Nephron progenitor cell (in vitro differentiated cells): ENCODE results near the gene PHF2.

Source experiments
- DNase-seq: peaks from one replicate; pipeline ENCODE4 v3.0.0; 2021
- H3K27ac Mint-ChIP-seq: 2 replicates; pipeline ENCODE4 v1.8.0; 2021; ENCODE audit warnings: mild to moderate bottlenecking, moderate library complexity, mixed read lengths
- H3K27me3 Mint-ChIP-seq: 2 replicates; pipeline ENCODE4 v1.8.0; 2021; ENCODE audit warnings: mild to moderate bottlenecking, low read depth, mixed read lengths; ENCODE audit not compliant: poor library complexity
- H3K36me3 Mint-ChIP-seq: 2 replicates; pipeline ENCODE4 v1.8.0; 2021; ENCODE audit warnings: low read depth, mixed read lengths
- H3K4me1 Mint-ChIP-seq: 2 replicates; pipeline ENCODE4 v1.8.0; 2021; ENCODE audit warnings: mixed read lengths
- H3K4me3 Mint-ChIP-seq: 2 replicates; pipeline ENCODE4 v1.8.0; 2021; ENCODE audit warnings: mild to moderate bottlenecking, moderate library complexity, mixed read lengths
- H3K9me3 Mint-ChIP-seq: 2 replicates; pipeline ENCODE4 v1.8.0; 2021; ENCODE audit warnings: mild to moderate bottlenecking, moderate library complexity, mixed read lengths
- TF ChIP-seq, protein P1 (sequence below): fragments of 200-600 bp; sonication (generic); IDR thresholded peaks from 2 replicates; pipeline ENCODE4 v1.5.0; 2021; ENCODE audit warnings: antibody characterized with exemption

Gene PHF2

DNA sequence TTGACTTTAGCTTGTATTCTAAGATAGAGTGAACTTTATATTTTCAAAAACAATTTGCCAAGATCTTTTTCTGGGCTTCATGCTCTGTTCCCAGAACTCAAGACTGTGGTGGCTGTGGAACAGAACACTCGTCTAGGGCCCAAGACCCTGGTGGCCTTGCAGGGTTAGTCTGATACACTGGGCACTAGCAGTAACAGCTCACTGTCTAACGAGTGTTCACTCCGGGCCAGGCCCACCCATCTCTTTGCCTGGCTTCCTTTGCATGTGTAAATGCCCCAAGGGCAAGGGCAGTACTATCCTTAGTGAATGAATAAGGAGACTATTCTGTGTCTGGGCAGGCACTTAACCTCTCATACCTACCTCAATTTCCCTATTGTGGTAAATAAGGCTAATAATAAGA, 47.4 kb downstream of the PHF2 start:
- Mint-ChIP-seq H3K27ac (no peak overlapping the region), H3K4me3 (no peak overlapping the region), H3K36me3 (peaks cover 22% of the 10 kb centered on the region), H3K9me3 (peaks cover 28% of the 10 kb centered on the region), H3K4me1 (no peaks in the 10 kb centered on the region), H3K27me3 (no peaks in the 10 kb centered on the region)
- TF ChIP-seq, protein P1, sequence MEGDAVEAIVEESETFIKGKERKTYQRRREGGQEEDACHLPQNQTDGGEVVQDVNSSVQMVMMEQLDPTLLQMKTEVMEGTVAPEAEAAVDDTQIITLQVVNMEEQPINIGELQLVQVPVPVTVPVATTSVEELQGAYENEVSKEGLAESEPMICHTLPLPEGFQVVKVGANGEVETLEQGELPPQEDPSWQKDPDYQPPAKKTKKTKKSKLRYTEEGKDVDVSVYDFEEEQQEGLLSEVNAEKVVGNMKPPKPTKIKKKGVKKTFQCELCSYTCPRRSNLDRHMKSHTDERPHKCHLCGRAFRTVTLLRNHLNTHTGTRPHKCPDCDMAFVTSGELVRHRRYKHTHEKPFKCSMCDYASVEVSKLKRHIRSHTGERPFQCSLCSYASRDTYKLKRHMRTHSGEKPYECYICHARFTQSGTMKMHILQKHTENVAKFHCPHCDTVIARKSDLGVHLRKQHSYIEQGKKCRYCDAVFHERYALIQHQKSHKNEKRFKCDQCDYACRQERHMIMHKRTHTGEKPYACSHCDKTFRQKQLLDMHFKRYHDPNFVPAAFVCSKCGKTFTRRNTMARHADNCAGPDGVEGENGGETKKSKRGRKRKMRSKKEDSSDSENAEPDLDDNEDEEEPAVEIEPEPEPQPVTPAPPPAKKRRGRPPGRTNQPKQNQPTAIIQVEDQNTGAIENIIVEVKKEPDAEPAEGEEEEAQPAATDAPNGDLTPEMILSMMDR, result no peak
- no peak for DNase-seq

DNA sequence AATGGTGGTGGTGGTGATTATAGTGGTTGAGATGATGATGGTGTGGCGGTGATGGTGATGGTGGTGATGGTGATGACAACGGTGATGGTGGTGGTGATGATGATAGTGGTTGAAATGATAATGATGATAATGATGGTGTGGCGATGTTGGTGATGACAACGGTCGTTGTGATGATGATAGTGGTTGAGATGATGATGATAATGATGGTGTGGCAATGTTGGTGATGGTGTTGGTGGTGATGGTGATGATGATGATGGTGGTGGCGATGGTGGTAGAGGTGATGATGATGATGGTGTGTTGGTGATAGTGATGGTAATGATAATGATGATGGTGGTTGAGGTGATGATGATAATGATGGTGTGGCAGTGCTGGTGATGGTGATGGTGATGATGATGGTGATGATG, 48.0 kb downstream of the PHF2 start:
- H3K27ac Mint-ChIP-seq, result no peak overlapping the region
- TF ChIP-seq, protein P1, result no peak
- no peak for DNase-seq
- peaks cover 31% of the 10 kb centered on the region for H3K9me3 Mint-ChIP-seq
- H3K4me3 Mint-ChIP-seq, result no peak overlapping the region
- H3K27me3 Mint-ChIP-seq, result no peaks in the 10 kb centered on the region
- H3K4me1 Mint-ChIP-seq, result no peaks in the 10 kb centered on the region
- peaks cover 22% of the 10 kb centered on the region for H3K36me3 Mint-ChIP-seq

DNA sequence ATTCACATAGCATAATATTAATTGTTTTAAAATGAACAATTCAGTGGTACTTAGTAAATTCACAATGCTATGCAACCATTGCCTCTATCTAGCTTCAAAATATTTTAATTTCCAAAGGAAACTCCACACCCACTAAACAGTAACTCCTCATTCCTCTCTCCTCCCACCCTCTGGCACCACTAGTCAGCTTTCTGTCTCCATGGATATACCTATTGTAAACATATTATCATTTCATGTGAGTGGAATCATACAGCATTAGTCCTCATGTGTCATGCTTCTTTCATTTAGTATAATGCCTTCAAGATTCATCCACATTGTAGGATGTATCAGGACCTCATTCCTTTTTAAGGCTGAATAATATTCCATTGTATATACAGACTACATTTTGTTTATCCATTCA, 48.6 kb downstream of the PHF2 start:
- TF ChIP-seq, protein P1, result no peak
- no peak for DNase-seq

DNA sequence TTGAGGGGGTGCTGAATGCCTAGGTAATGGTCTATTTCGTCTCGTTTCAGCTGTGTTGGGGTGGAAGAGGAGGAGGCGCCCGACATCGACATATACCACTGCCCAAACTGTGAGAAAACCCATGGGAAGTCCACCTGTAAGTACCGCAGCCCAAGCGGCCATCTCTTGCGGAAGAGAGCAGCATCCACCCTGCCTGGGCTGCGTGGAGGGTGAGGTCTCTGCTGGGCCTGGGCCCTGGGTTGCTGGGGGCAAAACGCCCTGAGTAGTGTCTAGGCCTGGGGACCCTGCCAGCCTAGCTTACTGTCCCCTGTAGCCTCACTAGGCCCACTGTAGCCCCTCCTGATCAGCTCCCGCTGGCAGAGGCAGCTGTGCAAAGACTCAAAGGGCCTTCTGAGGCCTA, 53.5 kb downstream of the PHF2 start:
- Mint-ChIP-seq H3K27me3 (no peaks in the 10 kb centered on the region), H3K4me3 (no peak overlapping the region), H3K9me3 (peaks cover 31% of the 10 kb centered on the region), H3K4me1 (peaks cover 5% of the 10 kb centered on the region), H3K36me3 (peaks cover 22% of the 10 kb centered on the region), H3K27ac (no peak overlapping the region)
- TF ChIP-seq, protein P1, result no peak
- no peak for DNase-seq

More for the DNA sequence above, 48.6 kb downstream of the PHF2 start:
- H3K4me3 Mint-ChIP-seq, result no peak overlapping the region
- no peaks in the 10 kb centered on the region for H3K4me1 Mint-ChIP-seq
- no peaks in the 10 kb centered on the region for H3K27me3 Mint-ChIP-seq
- H3K36me3 Mint-ChIP-seq, result peaks cover 22% of the 10 kb centered on the region
- H3K27ac Mint-ChIP-seq, result no peak overlapping the region
- H3K9me3 Mint-ChIP-seq, result peaks cover 31% of the 10 kb centered on the region

DNA sequence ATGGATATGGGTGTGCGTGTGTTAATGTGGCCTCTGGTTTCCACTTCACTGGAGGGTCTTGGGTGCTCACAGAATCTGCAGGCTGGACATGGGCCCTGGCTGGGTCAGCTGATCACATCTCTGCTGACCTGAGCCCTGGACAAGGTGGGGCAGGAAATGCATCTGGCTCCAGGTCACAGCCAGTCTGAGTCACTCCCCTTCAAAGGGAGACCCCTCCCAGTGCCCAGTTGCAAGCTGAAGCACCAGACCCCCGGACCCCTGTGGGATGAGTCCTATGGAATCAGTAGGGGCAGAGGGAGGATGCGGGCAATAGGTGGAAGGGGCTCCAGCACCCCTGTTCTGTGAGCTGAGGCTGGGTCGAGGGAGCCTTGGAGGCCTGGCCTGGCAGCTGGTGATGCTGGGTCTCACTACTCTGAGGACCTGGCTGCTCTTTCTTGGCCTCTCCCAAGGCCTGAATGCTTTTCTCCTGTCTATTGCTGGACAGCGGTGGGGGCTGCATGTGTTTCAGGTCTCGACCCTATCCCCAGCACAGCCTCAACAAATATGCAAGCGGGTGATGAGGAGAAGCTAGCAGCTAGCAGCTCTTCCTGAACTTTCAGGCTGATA, 54.5 kb downstream of the PHF2 start:
- Mint-ChIP-seq H3K27me3 (no peaks in the 10 kb centered on the region), H3K4me3 (no peak overlapping the region), H3K4me1 (peaks cover 5% of the 10 kb centered on the region), H3K9me3 (peaks cover 35% of the 10 kb centered on the region), H3K36me3 (peaks cover 28% of the 10 kb centered on the region), H3K27ac (no peak overlapping the region)
- TF ChIP-seq, protein P1, result no peak
- no peak for DNase-seq

DNA sequence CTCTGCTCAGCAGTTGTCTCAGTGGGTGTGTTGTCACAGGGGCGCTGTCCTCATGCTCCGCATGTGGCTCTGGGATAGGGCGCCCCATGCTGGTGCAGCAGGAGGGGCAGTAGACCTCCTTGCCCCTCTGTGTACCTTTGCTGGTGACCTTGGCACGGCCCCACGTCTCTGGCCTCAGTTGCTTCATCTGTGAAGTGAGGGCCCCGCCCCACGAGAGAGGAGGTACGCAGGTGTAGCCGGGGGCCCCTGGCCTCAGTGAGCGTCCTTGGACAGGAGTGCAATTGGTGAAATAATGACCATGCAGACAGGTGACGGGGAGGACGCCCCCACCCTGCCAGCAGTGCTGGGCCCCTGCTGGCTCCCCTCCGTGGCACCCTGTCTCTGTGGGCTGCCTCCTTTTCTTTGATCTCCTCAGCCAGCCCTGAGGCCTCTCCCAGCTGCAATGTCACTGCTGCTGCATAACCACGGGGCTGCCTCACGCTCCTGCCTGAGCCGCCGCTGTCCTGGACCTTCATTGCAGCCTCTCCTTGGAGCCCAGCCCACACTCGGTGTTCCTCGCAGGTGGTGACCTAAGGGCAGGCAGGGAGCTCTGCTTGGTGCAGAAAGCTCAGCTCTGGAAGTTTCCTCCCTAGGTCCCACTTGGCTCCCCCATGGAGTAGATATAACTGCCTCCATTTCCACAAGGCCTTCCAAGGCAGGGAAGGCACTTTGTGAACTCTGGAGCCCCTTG, 57.3 kb downstream of the PHF2 start:
- H3K4me3 Mint-ChIP-seq, result no peak overlapping the region
- no peaks in the 10 kb centered on the region for H3K27me3 Mint-ChIP-seq
- H3K4me1 Mint-ChIP-seq, result peaks cover 5% of the 10 kb centered on the region
- no peak for DNase-seq
- no peak overlapping the region for H3K27ac Mint-ChIP-seq
- peaks cover 28% of the 10 kb centered on the region for H3K9me3 Mint-ChIP-seq
- TF ChIP-seq, protein P1, result no peak
- peaks cover 35% of the 10 kb centered on the region for H3K36me3 Mint-ChIP-seq
